Testis (tissue), 2 donors: ENCODE measurements around the gene NIPBL.

Experiments used
- CTCF ChIP-seq, 3 experiments: fragments of 450-650 bp in 2 of 3; fragments of 200-600 bp in 1 of 3; sonication (generic) in 1 of 3; IDR thresholded peaks; one replicate each; pipeline ENCODE4 v1.5.1; 2016 to 2019; ENCODE audit warnings: antibody characterized with exemption in 3 of 3, mild to moderate bottlenecking in 2 of 3, moderate library complexity in 1 of 3
- POLR2A ChIP-seq: fragments of 450-650 bp; IDR thresholded peaks from one replicate; pipeline ENCODE4 v1.6.1; 2017; ENCODE audit warnings: antibody characterized with exemption, mild to moderate bottlenecking, moderate library complexity

- TF ChIP-seq CTCF (IDR thresholded peaks at IDR 0.05), result no peak
- TF ChIP-seq POLR2A, result no peak
Measured at GRCh38 chr5:36904677-36905076, 28.1 kb downstream of the NIPBL start.
